K562 (cell line): ENCODE measurements around the gene PIMREG. TPM values are rescaled to one million over a fixed set of nuclear protein-coding genes. Genes with fewer than 3 reads are reported as not detected.
A peak's percentile ranks its signal among the peaks of the same experiment; 100 is the strongest.

Experiments used
- ATAC-seq: fragments of 200-7000 bp; cut with Tn5 transposase; 3 replicates; pipeline ENCODE4 v1.9.1; 2020; ENCODE audit warnings: moderate library complexity
- BruUV-seq: library from RNA; stranded (reverse); fragments of 400-500 nt; replicated peaks from 2 replicates; lab custom pipeline; 2021; lab: Mats Ljungman, UMichigan
- CTCF ChIA-PET: fragments of 300-600 bp; formaldehyde crosslinking; extraction: SDS; loops from one replicate; lab custom pipeline; 2021; ENCODE audit warnings: low intra/inter-chr PET ratio; lab: Yijun Ruan, JAX
- POLR2A ChIA-PET: fragments of 300-600, 350-650 bp; sonication (Branson Sonifier 250); formaldehyde crosslinking; extraction: SDS; loops from one replicate; lab custom pipeline; 2021; ENCODE audit warnings: antibody characterized with exemption, inconsistent platforms; lab: Yijun Ruan, JAX
- DNase-seq, 4 experiments: peaks; one replicate each; pipeline versions ENCODE4 v3.0.0 to v3.0.0-alpha.2; 2011 to 2018; ENCODE audit warnings: low spot score in 3 of 4, mixed read lengths in 3 of 4; ENCODE audit errors: extremely low read depth in 1 of 4
- FAIRE-seq: peaks from 2 replicates; lab custom pipeline; 2011; peaks lifted over from hg19 to GRCh38; lab: Jason Lieb, UNC
- H2AFZ ChIP-seq: 2 replicates; pipeline ENCODE4 v1.6.0; 2011; ENCODE audit warnings: low read depth, low read length, control low read depth, inconsistent platforms
- H3K27ac ChIP-seq: fragments of 200-600 bp; 3 replicates; pipeline ENCODE4 v1.8.0; 2011; ENCODE audit warnings: low read depth, mild to moderate bottlenecking, control low read depth, inconsistent platforms, low read length, moderate library complexity, mixed read lengths; ENCODE audit errors: extremely low read depth
- H3K27me3 ChIP-seq, 2 experiments: fragments of 300-600 bp in 1 of 2; 2 replicates in 1 of 2; 3 replicates in 1 of 2; pipeline versions ENCODE4 v1.6.0 to v1.8.0; 2011; ENCODE audit warnings: inconsistent platforms in 2 of 2, low read length in 2 of 2, mild to moderate bottlenecking in 1 of 2, mixed read lengths in 1 of 2, moderate library complexity in 1 of 2; ENCODE audit not compliant: control insufficient read depth in 2 of 2, insufficient read depth in 2 of 2
- H3K36me3 ChIP-seq: fragments of 300-600 bp; 3 replicates; pipeline ENCODE4 v1.8.0; 2011; ENCODE audit warnings: mild to moderate bottlenecking, low read length, inconsistent platforms; ENCODE audit not compliant: control insufficient read depth, insufficient read depth
- H3K4me1 ChIP-seq, 2 experiments: fragments of 200-600 bp in 1 of 2; replicated peaks in 1 of 2; 2 replicates in 1 of 2; 3 replicates in 1 of 2; pipeline versions ENCODE4 v1.5.1 to v1.8.0; 2011; ENCODE audit warnings: inconsistent platforms in 2 of 2, low read length in 2 of 2, mild to moderate bottlenecking in 1 of 2, mixed read lengths in 1 of 2, moderate library complexity in 1 of 2; ENCODE audit not compliant: control insufficient read depth in 2 of 2, insufficient read depth in 2 of 2
- H3K4me2 ChIP-seq: 2 replicates; pipeline ENCODE4 v1.6.1; 2011; ENCODE audit warnings: low read length, control low read depth, inconsistent platforms, mixed read lengths; ENCODE audit not compliant: insufficient read depth
- H3K4me3 ChIP-seq: fragments of 200-600 bp; sonication (generic), shearing (Covaris generic); 2 replicates; pipeline ENCODE4 v1.5.1; 2016; ENCODE audit warnings: control low read depth, inconsistent platforms
- H3K79me2 ChIP-seq: fragments of 200-600 bp; 3 replicates; pipeline ENCODE4 v1.8.0; 2011; ENCODE audit warnings: low read length, inconsistent platforms; ENCODE audit not compliant: control insufficient read depth, insufficient read depth
- H3K9ac ChIP-seq, 2 experiments: 2 replicates each; pipeline versions ENCODE4 v1.6.0 to v1.6.1; 2011; ENCODE audit warnings: low read depth in 2 of 2, low read length in 2 of 2, control low read depth in 1 of 2, inconsistent platforms in 1 of 2, mild to moderate bottlenecking in 1 of 2, mixed read lengths in 1 of 2; ENCODE audit not compliant: insufficient read depth in 1 of 2
- H3K9me1 ChIP-seq: one replicate; pipeline ENCODE4 v1.6.0; 2011; ENCODE audit warnings: inconsistent platforms, mild to moderate bottlenecking, low read length, moderate library complexity; ENCODE audit not compliant: control insufficient read depth, insufficient read depth
- H3K9me3 ChIP-seq: replicated peaks from 2 replicates; pipeline ENCODE4 v1.5.1; 2011; ENCODE audit warnings: low read depth, low read length, inconsistent platforms; ENCODE audit not compliant: control insufficient read depth, insufficient read depth
- H4K20me1 ChIP-seq: replicated peaks from 2 replicates; pipeline ENCODE4 v1.6.1; 2011; ENCODE audit warnings: low read length, inconsistent platforms, mixed read lengths; ENCODE audit not compliant: control insufficient read depth, insufficient read depth
- CAMTA2 ChIP-seq: fragments of 250-450 bp; sonication (Bioruptor Pico); conservative IDR thresholded peaks from 2 replicates; pipeline ENCODE4 v1.5.1; 2022
- CTCF ChIP-seq, 3 experiments: IDR thresholded peaks in 2 of 3; conservative IDR thresholded peaks in 1 of 3; 2 replicates each; pipeline ENCODE4 v1.5.1; 2011 to 2012; ENCODE audit warnings: low read length in 3 of 3, mild to moderate bottlenecking in 3 of 3, control low read depth in 2 of 3, improper control_type of control experiment in 1 of 3, inconsistent platforms in 1 of 3, low read depth in 1 of 3, mixed read lengths in 1 of 3, moderate library complexity in 1 of 3; ENCODE audit not compliant: insufficient read depth in 2 of 3
- DPF2 ChIP-seq: fragments of 450-650 bp; IDR thresholded peaks from 2 replicates; pipeline ENCODE4 v1.6.1; 2016
- JUND ChIP-seq, 2 experiments: IDR thresholded peaks; 2 replicates in 1 of 2; 3 replicates in 1 of 2; pipeline ENCODE4 v1.6.1; 2011; ENCODE audit warnings: borderline replicate concordance in 2 of 2, low read depth in 2 of 2, low read length in 2 of 2, improper control_type of control experiment in 1 of 2, missing biosample characterization in 1 of 2, missing genetic modification characterization in 1 of 2, missing genetic modification reagents in 1 of 2
- MXD1 ChIP-seq: fragments of 250-450 bp; sonication (Bioruptor Pico); IDR thresholded peaks from 2 replicates; pipeline ENCODE4 v1.8.0; 2021; ENCODE audit warnings: borderline replicate concordance, mild to moderate bottlenecking, moderate library complexity; ENCODE audit not compliant: poor library complexity, severe bottlenecking
- SMAD1 ChIP-seq: fragments of 150-350 bp; IDR thresholded peaks from 2 replicates; pipeline ENCODE4 v1.6.1; 2014; ENCODE audit warnings: low read length, low read depth; ENCODE audit not compliant: partially characterized antibody
- SRSF1 ChIP-seq: fragments of 200-400 bp; formaldehyde crosslinking; IDR thresholded peaks from 2 replicates; pipeline ENCODE4 v1.6.1; 2017; ENCODE audit warnings: mild to moderate bottlenecking, low read depth, low read length, moderate library complexity
- TRIM25 ChIP-seq: fragments of 450-650 bp; IDR thresholded peaks from 2 replicates; pipeline ENCODE4 v1.7.0; 2016; ENCODE audit warnings: borderline replicate concordance
- USF2 ChIP-seq: sonication (generic); formaldehyde crosslinking; IDR thresholded peaks from 2 replicates; pipeline ENCODE4 v1.5.0; 2020; ENCODE audit warnings: missing genetic modification reagents
- ZC3H8 ChIP-seq: fragments of 450-650 bp; IDR thresholded peaks from 2 replicates; pipeline ENCODE4 v1.6.1; 2017
- ZNF146 ChIP-seq: IDR thresholded peaks from one replicate; pipeline ENCODE4 v1.6.1; 2018; ENCODE audit warnings: missing compliant biosample characterization; ENCODE audit not compliant: unreplicated experiment
- ZNF280A ChIP-seq: fragments of 450-650 bp; IDR thresholded peaks from 2 replicates; pipeline ENCODE4 v1.6.1; 2018; ENCODE audit warnings: mild to moderate bottlenecking, low read depth; ENCODE audit not compliant: partially characterized antibody
- ZNF584 ChIP-seq: fragments of 200-800 bp; sonication (Bioruptor generic); IDR thresholded peaks from 2 replicates; pipeline ENCODE4 v1.6.1; 2016; ENCODE audit warnings: low read depth, mild to moderate bottlenecking, missing genetic modification characterization, missing compliant biosample characterization
- WGBS: fragments of 100-300 bp; shearing (Covaris generic); methylation state at CpG from one replicate; pipeline ENCODE4 v1.1.6; 2016; ENCODE audit warnings: low coverage, mixed read lengths; ENCODE audit not compliant: insufficient coverage; ENCODE audit errors: missing lambda C conversion rate; 5-methylcytosine and 5-hydroxymethylcytosine counted together
- in situ Hi-C: fragments of 300-500 bp; cut with MboI; formaldehyde crosslinking; loops from 4 replicates; pipeline ENCODE4 v1.15.0; 2018; ENCODE audit warnings: inconsistent platforms, mixed read lengths
- intact Hi-C: fragments of 100-400 bp; cut with micrococcal nuclease; formaldehyde crosslinking; loops from 2 replicates; pipeline ENCODE4 v1.14.2; 2022
- polyA plus RNA-seq, 8 experiments: library from polyadenylated mRNA; depleted of rRNA in 4 of 8; stranded (reverse) in 5 of 8; unstranded in 3 of 8; fragments of >200 nt; fragmentation: Nextera tagmentation in 2 of 8; fragmentation: Illumina TruSeq in 1 of 8; extraction: Ambion mirVana in 2 of 8; extraction: Trizol in 1 of 8; gene quantifications; 2 replicates each; pipeline versions ENCODE4 v1.2.1 to v1.2.3, GENCODE V29; 2011 to 2014; ENCODE audit warnings: inconsistent platforms in 1 of 8, missing spikeins in 1 of 8
- total RNA-seq, 7 experiments: library from RNA; depleted of rRNA in 6 of 7; stranded (reverse); fragments of >200 nt in 6 of 7; fragmentation: Illumina TruSeq in 2 of 7; extraction: Trizol in 2 of 7; gene quantifications; 2 replicates each; pipeline versions ENCODE4 v1.2.1 to v1.2.3, GENCODE V29; 2011 to 2021; ENCODE audit warnings: low replicate concordance in 1 of 7

PIMREG gene
- total and polyA plus RNA-seq, 9 of the 15 experiments (the other 6 are each of a cell fraction or from before 2014, with no cell fraction given): 1.1 to 16.7 (median 9.4) TPM

GRCh38 chr17:6422654-6423241 lies 21.5 kb upstream of the PIMREG start:
- no peak for DNase-seq
- CTCF ChIA-PET: interaction anchor here (1.1 to 1.4 kb wide), 3 partner anchors 830 to 835 kb away, joined by 3 to 5 read pairs (median 3); no protein-coding TSS in a partner anchor
- peaks cover 2 to 31% of the 10 kb centered on the region in 2 experiments; a peak in 2 of 5 replicates for H3K27me3 ChIP-seq
- no peak overlapping the region for H3K27ac ChIP-seq
- BruUV-seq: no TSS peak
- H3K9me1 ChIP-seq: no peaks in the 10 kb centered on the region
- 2% methylated on average over 9 of the region's 13 CpGs for WGBS
- no peaks in the 10 kb centered on the region for H3K36me3 ChIP-seq
- no peak for FAIRE-seq
- no peaks in the 10 kb centered on the region for H3K79me2 ChIP-seq
- in situ Hi-C loops: loop anchor here (25.0 kb wide), 1 partner anchor 710 kb away; no protein-coding TSS in a partner anchor
- POLR2A ChIA-PET: interaction anchor here (0.7 kb wide), 1 partner anchor 1574 kb away, joined by 3 read pairs; no protein-coding TSS in a partner anchor
- no peaks in the 10 kb centered on the region for H3K9me3 ChIP-seq
- intact Hi-C loops: loop anchor here (5.0 to 10.0 kb wide), 2 partner anchors 828 to 1175 kb away; no protein-coding TSS in a partner anchor
- H3K4me3 ChIP-seq: no peak overlapping the region
- no peak overlapping the region for H3K9ac ChIP-seq
- TF ChIP-seq MXD1 (CRISPR knock-in tag) (no peak), USF2 (CRISPR knock-in tag) (no peak), JUND (IDR thresholded peaks at IDR 0.05; ENCODE audit: borderline replicate concordance, low read depth, low read length) (no peak), JUND (tag; IDR thresholded peaks at IDR 0.05; ENCODE audit: borderline replicate concordance, low read depth, low read length) (no peak), ZNF584 (CRISPR knock-in tag) (no peak), SRSF1 (no peak), CAMTA2 (CRISPR knock-in tag) (no peak), ZNF280A (no peak), TRIM25 (no peak), DPF2 (no peak), ZNF146 (CRISPR knock-in tag) (no peak), SMAD1 (no peak), ZC3H8 (no peak), CTCF (IDR thresholded peaks at IDR 0.05 in 2 of 3, conservative IDR thresholded peaks at IDR 0.05 in 1 of 3; ENCODE audit: insufficient read depth in 2 of 3, low read depth in 1 of 3, low read length in 3 of 3) (no peak)
- no peaks in the 10 kb centered on the region for H3K4me1 ChIP-seq
- H3K4me2 ChIP-seq: no peak overlapping the region
- no peak overlapping the region for H2AFZ ChIP-seq
- ATAC-seq: peak; percentile 59
- no peaks in the 10 kb centered on the region; the same call in 1 of the 2 replicates for H4K20me1 ChIP-seq
